Left ventricle myocardium inferior (tissue), 1 donor: ENCODE results near the gene ZFYVE19. TPM values are rescaled to one million over a fixed set of nuclear protein-coding genes. Genes with fewer than 3 reads are reported as not detected.

Experiments
- DNase-seq: peaks from one replicate; pipeline ENCODE4 v3.0.0-alpha.2; 2020
- H3K27ac ChIP-seq: fragments of 200-600 bp; replicated peaks from 2 replicates; pipeline ENCODE4 v1.8.0; 2021
- H3K27me3 ChIP-seq: fragments of 200-600 bp; 2 replicates; pipeline ENCODE4 v1.8.0; 2021; ENCODE audit warnings: low read depth
- H3K36me3 ChIP-seq: fragments of 200-600 bp; 2 replicates; pipeline ENCODE4 v1.8.0; 2021
- H3K4me1 ChIP-seq: fragments of 200-600 bp; 2 replicates; pipeline ENCODE4 v1.8.0; 2021
- H3K4me3 ChIP-seq: fragments of 200-600 bp; 2 replicates; pipeline ENCODE4 v1.8.0; 2021; ENCODE audit warnings: mild to moderate bottlenecking, moderate library complexity
- H3K9me3 ChIP-seq: fragments of 200-600 bp; replicated peaks from 2 replicates; pipeline ENCODE4 v1.8.0; 2021
- intact Hi-C: fragments of 100-400 bp; cut with micrococcal nuclease; formaldehyde crosslinking; loops from one replicate; pipeline ENCODE4 v1.11.0; 2022
- total RNA-seq: library from RNA; stranded (reverse); fragmentation: NEBNext Ultra II Directional; extraction: Animal tissue kit (Norgen Biotek cat#: 25700); gene quantifications from one replicate; pipeline ENCODE4 v1.2.1, GENCODE V29; 2021
- TF ChIP-seq, protein P1 (sequence below): fragments of 200-600 bp; IDR thresholded peaks from 2 replicates; pipeline ENCODE4 v1.8.0; 2021; ENCODE audit warnings: antibody characterized with exemption, mild to moderate bottlenecking, borderline replicate concordance
- donor health status: DM: no; HTN: yes; CAD: no; lungs with severe emphysema.

The ZFYVE19 gene
- total RNA-seq, 1 donor from 2014 or later = 24.7 TPM

DNA sequence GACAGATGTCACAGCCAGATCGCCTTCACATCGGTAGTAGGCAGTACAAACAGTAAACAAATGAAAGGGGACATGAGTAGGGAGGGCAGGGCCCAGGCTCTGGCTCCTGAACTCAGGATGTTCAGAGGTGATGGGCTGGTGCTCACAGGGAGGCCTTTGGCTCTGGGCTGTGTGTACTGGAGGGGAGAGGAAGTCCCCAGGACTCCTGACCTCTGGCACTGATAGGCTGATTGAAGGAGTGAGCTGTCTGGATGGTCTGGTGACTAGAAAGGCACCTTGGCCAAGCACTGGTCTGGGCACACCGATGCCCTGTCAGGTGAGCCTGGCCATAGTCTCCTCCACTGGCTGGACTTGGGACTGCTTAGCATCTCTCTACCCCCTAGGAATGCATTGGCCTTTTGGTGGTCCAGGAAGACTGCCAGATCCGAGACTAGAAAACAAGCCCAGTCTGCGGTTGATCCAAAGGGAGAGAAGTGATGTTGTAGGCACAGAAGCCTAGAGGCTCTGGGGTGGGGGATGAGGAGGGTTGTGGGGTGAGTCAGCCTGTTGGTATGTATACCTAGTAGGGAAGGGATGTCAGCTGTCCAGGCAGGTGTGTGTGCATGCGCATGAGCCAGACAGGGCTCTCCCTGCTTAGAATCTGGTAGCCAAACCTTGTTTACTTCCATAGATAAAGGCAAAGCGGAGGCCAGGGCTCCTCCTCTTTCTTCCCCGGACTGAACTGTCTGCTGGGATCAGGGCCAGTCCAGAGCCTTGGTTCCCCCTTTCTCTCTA is 38.8 kb downstream of the ZFYVE19 start:
- Histone ChIP-seq H3K4me1 (peaks cover 18% of the 10 kb centered on the region), H3K27ac (no peak overlapping the region), H3K9me3 (no peaks in the 10 kb centered on the region), H3K36me3 (no peaks in the 10 kb centered on the region), H3K4me3 (no peak overlapping the region), H3K27me3 (peaks cover 53% of the 10 kb centered on the region)
- intact Hi-C loops = no loop called here
- DNase-seq = no peak
- TF ChIP-seq, protein P1, sequence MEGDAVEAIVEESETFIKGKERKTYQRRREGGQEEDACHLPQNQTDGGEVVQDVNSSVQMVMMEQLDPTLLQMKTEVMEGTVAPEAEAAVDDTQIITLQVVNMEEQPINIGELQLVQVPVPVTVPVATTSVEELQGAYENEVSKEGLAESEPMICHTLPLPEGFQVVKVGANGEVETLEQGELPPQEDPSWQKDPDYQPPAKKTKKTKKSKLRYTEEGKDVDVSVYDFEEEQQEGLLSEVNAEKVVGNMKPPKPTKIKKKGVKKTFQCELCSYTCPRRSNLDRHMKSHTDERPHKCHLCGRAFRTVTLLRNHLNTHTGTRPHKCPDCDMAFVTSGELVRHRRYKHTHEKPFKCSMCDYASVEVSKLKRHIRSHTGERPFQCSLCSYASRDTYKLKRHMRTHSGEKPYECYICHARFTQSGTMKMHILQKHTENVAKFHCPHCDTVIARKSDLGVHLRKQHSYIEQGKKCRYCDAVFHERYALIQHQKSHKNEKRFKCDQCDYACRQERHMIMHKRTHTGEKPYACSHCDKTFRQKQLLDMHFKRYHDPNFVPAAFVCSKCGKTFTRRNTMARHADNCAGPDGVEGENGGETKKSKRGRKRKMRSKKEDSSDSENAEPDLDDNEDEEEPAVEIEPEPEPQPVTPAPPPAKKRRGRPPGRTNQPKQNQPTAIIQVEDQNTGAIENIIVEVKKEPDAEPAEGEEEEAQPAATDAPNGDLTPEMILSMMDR = no peak

DNA sequence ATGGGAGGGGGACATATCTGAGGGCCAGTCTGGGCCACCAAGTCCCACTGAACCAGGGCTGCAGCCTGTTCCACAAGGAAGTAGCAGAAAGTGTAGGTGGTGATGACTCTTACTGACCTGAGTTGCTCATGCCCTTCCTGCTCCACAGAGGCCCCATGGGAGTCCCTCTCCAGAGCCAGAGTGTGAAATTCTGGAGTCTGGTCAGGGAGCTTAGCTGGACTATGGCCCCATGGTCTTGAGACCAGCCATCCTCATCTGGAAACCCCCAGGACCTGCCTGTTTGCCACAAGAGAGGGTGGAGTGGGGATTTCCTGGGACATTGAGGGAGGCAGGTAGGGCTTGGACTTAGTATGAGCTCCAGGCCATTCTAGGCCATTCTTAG is 39.9 kb downstream of the ZFYVE19 start:
- no peak for DNase-seq
- TF ChIP-seq, protein P1 = no peak
- Histone ChIP-seq H3K27ac (no peak overlapping the region), H3K4me1 (peaks cover 18% of the 10 kb centered on the region), H3K27me3 (peaks cover 53% of the 10 kb centered on the region), H3K36me3 (no peaks in the 10 kb centered on the region), H3K4me3 (no peak overlapping the region), H3K9me3 (no peaks in the 10 kb centered on the region)
- intact Hi-C loops = no loop called here

GRCh38 chr15:40847223-40847961 is 40.5 kb downstream of the ZFYVE19 start:
- Histone ChIP-seq H3K36me3 (no peaks in the 10 kb centered on the region), H3K4me1 (peaks cover 18% of the 10 kb centered on the region), H3K4me3 (no peak overlapping the region), H3K27me3 (peaks cover 53% of the 10 kb centered on the region), H3K27ac (no peak overlapping the region), H3K9me3 (no peaks in the 10 kb centered on the region)
- DNase-seq = peak; percentile 38
- TF ChIP-seq, protein P1 = no peak
- intact Hi-C loops = no loop called here

- Histone ChIP-seq H3K36me3 (no peaks in the 10 kb centered on the region), H3K4me3 (no peak overlapping the region), H3K27me3 (peaks cover 41% of the 10 kb centered on the region), H3K27ac (no peak overlapping the region), H3K4me1 (no peaks in the 10 kb centered on the region), H3K9me3 (no peaks in the 10 kb centered on the region)
- TF ChIP-seq, protein P1 = no peak
- DNase-seq = no peak
- intact Hi-C loops = no loop called here
Observed at GRCh38 chr15:40850576-40851112, 43.8 kb downstream of the ZFYVE19 start.

DNA sequence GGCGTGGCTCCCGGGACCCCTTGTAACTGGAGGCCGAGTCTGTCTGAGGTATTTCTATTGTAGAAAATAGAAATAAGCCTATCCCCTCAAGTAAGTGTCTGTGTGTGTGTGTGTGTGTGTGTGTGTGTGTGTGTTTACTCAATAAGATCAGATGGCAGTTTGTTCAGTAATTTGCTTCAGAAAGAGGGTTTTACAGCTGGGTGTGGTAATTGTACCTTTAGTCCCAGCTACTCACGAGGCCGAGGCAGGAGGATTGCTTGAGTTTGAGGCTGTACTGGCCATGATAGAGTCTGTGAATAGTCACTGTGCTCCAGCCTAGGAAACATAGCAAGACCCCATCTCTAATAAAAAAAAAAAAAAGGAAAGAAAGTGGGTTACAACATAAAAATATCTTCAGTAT is 45.6 kb downstream of the ZFYVE19 start:
- Histone ChIP-seq H3K36me3 (no peaks in the 10 kb centered on the region), H3K9me3 (no peaks in the 10 kb centered on the region), H3K4me3 (no peak overlapping the region), H3K27me3 (peaks cover 26% of the 10 kb centered on the region), H3K27ac (no peak overlapping the region), H3K4me1 (peaks cover 3% of the 10 kb centered on the region)
- no peak for DNase-seq
- TF ChIP-seq, protein P1 = no peak
- intact Hi-C loops = no loop called here
